ENCODE measurements around the gene KMT2E.

DNA sequence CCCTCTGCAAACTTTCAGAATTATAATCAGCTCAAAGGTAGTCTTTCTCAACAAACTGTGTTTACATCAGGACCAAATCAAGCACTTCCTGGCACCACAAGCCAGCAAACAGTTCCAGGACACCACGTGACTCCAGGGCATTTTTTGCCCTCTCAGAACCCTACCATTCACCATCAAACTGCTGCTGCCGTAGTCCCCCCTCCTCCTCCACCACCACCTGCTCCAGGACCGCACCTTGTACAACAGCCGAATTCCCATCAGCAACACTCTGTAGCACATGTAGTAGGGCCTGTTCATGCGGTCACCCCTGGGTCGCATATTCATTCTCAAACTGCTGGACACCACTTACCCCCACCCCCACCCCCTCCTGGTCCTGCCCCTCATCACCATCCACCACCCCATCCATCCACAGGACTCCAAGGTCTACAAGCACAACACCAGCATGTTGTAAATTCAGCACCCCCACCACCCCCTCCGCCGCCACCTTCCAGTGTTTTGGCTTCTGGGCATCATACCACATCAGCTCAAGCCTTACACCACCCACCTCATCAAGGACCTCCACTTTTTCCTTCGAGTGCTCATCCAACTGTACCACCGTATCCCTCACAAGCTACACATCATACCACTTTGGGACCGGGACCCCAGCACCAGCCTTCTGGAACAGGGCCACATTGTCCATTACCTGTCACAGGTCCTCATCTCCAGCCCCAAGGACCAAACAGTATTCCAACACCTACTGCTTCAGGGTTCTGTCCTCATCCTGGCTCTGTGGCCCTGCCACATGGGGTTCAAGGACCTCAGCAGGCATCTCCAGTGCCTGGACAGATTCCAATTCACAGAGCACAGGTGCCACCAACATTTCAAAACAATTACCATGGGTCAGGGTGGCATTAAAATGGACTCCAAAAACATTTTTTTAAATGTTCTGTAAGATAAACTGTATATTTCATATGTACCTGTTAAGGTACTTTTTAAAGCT is 98.7 kb downstream of the KMT2E start:
- TF ChIP-seq, protein P1, sequence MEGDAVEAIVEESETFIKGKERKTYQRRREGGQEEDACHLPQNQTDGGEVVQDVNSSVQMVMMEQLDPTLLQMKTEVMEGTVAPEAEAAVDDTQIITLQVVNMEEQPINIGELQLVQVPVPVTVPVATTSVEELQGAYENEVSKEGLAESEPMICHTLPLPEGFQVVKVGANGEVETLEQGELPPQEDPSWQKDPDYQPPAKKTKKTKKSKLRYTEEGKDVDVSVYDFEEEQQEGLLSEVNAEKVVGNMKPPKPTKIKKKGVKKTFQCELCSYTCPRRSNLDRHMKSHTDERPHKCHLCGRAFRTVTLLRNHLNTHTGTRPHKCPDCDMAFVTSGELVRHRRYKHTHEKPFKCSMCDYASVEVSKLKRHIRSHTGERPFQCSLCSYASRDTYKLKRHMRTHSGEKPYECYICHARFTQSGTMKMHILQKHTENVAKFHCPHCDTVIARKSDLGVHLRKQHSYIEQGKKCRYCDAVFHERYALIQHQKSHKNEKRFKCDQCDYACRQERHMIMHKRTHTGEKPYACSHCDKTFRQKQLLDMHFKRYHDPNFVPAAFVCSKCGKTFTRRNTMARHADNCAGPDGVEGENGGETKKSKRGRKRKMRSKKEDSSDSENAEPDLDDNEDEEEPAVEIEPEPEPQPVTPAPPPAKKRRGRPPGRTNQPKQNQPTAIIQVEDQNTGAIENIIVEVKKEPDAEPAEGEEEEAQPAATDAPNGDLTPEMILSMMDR (IDR thresholded peaks at IDR 0.05; ENCODE audit: borderline replicate concordance, extremely low read depth, low read length, poor library complexity, severe bottlenecking): no peak
- no peak for TF ChIP-seq EZH2 (IDR thresholded peaks at IDR 0.05; ENCODE audit: borderline replicate concordance, low read depth, low read length, severe bottlenecking)
